SHP77 treated with DMSO at 0.1 percent for 48 hours (cell line): ENCODE measurements around the gene ACP4.

Experiments used
- DNase-seq: peaks from one replicate; lab custom pipeline; 2025; lab: John Stamatoyannopoulos, UW

Gene ACP4

GRCh38 chr19:50822661-50823208, 32.5 kb downstream of the ACP4 start:
- DNase-seq: no peak

- DNase-seq: no peak
These were observed 33.3 kb downstream of the ACP4 start, which contains the start of gene KLK1 for GRCh38 chr19:50823389-50824042. Gene KLK1, minus strand, starts transcription at chr19:50823787. Its CDS starts 39 bp downstream, at chr19:50823748.

DNA sequence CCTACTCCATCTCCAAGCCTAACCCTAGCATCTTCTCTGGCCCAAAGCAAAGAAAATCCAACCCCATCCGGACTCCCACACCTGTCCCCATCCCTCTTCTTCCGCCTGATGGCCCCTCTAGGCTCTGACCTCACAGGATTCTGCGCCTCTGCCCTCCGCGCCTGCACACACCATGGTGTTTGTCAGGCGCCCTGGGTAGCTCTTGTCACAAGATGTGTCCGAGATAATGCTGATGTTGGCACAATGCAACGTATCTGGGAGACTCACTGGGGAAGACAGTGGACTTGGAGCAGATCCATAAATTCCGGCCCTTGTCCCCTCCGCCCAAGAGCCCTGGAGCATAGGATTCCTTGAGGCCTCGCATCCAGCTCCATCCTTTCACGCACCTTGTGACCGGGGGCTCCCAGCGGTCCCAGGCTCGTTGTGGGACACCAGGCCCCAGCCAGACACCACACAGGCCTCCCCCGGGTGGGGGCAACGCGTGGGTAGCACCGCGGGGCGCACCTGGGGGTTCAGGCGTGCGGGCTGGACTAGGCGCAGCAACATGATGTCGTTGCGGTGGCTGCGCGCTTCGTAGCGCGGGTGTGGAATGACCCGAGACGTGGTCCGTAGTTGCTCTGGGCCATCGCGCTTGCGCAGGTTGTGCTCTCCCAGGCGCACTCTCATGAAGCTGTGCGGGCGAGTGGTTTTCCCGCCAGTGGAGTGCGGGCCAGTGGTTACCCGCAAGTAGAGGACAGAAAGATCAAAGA, 36.5 kb downstream of the ACP4 start:
- DNase-seq: no peak

DNA sequence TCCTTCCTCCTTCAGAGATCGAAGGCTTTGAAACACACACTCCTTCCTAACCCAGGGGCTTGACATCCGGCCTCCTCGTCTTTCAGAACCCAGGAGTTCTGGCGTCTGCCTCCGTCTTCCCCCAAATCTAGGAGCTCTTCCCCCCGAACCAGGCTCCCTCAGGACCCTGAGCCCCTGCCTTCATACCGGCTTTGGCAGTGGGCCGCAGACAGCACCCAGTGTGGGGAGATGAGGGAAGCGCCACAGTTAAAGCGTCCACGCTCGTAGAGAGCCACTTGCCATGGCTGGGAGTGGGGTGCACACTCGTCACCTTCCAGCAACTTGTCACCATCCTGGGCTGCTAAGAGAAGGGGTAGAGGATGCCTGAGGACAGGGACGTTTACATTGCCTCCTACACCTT, 37.3 kb downstream of the ACP4 start:
- DNase-seq: no peak

DNA sequence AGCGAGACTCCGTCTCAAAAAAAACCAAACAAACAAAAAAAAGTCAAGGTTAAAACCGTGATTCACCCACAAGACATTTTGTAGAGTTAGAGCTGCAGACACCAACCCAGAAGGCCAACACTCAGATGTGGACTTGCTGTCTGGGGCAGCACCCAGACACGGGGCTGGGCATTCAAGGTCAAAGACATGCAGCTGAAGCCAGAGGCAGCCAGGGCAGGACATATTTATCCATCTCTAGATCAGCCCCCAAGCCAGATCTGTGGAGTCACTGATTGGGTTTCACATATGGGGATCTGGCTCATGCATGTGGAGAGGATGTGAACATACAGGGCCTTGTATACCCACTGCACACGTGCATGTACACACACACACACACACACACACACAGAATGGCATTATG, 39.6 kb downstream of the ACP4 start:
- no peak for DNase-seq

DNA sequence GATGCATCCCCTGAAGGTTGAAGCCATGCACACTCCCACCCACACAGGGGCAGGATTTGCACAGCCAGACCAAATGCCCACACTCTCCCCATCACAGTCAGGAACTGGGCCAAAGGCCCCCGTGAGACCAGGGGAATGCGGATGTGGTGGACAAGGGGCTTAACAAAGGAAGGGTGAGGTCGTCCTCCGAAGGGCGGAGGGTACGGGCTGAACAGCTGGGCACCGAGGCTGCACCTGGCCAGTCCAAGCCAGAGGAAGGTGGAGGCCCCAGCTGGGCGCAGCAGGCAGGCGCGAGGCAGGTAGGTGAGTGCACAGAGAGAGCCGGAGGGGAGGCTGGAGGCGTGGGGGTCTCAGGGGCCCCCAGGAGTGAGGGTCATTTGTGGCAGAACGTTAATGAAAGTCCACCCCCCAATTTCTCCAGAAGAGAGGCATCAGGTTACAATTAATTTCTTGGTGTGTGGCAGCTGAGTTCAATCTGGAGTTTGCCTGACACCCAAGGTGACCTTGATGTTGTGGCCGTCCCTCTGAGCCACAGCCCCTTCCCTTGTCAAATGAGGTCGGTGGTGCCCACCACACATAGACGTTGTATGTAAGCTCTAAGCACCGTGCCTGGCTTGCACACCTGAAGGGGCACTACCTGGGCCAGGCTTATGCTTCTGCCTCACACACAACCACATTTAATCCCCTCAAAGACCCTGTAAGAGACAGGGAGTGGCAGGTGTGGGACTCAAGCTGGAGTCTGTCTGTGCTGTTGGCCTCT, 40.2 kb downstream of the ACP4 start:
- DNase-seq: no peak

DNA sequence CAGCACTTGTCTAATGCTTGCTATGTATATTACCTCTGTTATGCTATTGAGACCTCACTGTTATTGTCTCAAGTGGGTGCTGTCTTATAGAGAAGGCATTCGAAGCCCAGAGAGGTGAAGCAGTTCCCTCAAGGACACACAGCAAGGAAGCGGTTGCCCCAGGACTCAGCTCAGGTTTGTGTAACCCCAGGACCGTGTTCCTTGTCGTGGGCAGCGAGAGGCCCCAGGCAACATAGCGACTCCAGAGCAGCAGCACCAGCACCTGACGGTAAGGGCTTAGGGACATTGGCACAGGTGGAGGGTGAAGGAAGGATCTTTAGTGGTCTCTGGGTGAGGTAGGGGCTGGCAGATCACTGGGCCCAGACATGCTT, 40.8 kb downstream of the ACP4 start:
- no peak for DNase-seq

DNA sequence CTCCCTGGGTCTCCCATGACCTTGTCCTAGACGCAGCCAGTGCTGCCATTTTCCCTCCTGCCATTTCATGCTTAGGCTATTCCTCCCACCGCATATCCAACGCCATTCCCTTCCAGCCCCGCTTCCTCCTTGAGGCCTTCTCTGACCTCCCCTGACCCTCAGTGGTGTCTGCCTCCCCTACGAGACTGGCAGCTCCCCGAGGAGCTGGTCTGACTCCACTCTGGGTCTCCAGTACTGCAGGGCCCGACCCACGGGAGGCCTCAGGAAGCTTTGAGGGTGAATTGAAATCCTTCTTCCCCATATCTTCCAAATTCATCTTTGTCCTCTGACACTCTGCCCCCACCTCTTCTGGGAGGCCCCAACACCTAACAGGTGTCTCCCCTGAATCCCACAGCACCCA, 42.5 kb downstream of the ACP4 start:
- no peak for DNase-seq

GRCh38 chr19:50833117-50833801, 43.0 kb downstream of the ACP4 start, which contains the start of gene KLK15:
Gene KLK15, minus strand, starts transcription at chr19:50833574. Its CDS starts 2,082 bp downstream, at chr19:50831492.
- no peak for DNase-seq

DNA sequence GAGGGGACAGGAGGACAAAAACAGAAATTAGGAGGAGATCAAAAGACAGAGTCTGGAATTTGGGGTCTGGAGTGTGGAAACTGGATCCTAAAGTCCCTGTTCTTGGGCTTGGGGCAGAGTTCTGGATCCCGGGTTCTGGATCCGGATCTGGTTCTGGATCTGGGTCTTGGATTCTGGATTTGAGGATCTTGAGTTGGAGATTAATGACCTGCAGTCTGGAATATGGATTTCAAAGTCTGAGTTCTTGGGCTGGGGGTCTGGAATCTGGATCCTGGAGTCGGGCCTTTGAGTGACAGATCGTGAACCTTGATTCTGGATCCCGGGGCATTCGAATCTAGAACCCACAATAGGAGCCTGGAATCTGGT, 43.6 kb downstream of the ACP4 start:
- no peak for DNase-seq

GRCh38 chr19:50835103-50835784, 45.0 kb downstream of the ACP4 start:
- DNase-seq: no peak

DNA sequence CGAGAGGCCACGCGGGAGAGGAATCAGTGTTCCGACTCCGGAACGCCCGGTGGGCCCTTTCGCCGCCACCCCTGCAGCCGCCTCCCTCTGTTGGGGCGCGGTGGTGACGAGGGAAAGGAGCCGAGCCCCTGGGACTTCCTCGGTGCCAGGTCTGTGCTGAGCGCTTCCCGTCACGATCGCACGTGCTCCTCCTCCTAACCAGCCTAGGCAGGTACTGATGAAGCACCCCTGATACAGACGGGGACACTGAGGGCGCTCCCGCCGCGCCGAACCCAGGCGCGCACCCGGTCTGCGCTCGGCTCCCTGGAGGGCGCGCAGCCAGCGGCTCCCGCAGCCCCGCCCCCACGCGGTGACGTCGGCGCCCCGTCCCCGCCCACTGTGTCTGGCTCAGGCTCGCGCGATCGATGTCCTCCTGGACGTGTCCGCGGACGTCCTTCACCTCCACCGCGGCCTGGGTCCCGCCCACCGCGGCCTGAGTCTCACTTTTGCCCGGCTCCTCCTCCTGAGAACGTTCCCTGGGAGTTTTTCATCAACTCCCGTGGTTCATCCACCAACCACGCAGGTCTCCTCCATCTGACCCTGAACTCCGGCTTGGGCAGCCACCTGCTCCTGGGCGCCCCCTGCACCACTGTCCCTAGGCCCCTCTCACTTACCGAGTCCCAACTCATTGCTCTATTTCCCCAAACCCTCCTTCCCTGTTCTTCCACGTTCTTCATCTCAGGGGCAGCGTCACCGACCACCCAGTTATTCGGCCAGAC, 45.7 kb downstream of the ACP4 start:
- peak; percentile 66 for DNase-seq

GRCh38 chr19:50836543-50837195, 46.5 kb downstream of the ACP4 start:
- peak; percentile 60 for DNase-seq

- peak; percentile 67 for DNase-seq
These were observed 47.1 kb downstream of the ACP4 start for GRCh38 chr19:50837300-50837699.

- no peak for DNase-seq
These were observed 48.0 kb downstream of the ACP4 start for GRCh38 chr19:50838239-50838638.

GRCh38 chr19:50839712-50840655, 49.8 kb downstream of the ACP4 start:
- DNase-seq: no peak

DNA sequence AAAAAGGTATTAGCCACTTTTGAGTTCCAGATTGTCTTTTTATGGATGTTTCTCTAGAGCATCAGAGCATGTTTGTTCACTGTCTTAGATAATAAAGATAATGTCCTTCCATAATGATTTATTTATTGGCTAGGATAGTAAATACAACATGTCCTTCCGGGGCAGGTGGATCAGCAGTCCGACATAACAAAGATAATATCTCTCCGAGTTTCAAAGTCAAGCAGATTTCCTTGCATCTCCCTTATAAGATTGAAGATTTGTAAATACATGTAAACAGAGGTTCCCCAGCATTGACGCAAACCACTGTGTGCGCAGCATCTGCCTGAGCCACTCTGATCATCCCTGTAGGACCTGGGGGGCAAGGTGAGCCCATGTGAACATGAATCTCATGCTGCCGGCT, 51.9 kb downstream of the ACP4 start:
- DNase-seq: no peak

- DNase-seq: no peak
These were observed 53.0 kb downstream of the ACP4 start for GRCh38 chr19:50843205-50843604.

GRCh38 chr19:50843701-50844221, 53.5 kb downstream of the ACP4 start:
- DNase-seq: no peak
